Mammary epithelial cell (primary cell): ENCODE results near the gene SURF4.

ENCODE experiments used
- EZH2 ChIP-seq: IDR thresholded peaks from 2 replicates; pipeline ENCODE4 v1.6.1; 2012; ENCODE audit warnings: low read length, inconsistent platforms, borderline replicate concordance
- TF ChIP-seq, protein P1 (sequence below), 2 donors: IDR thresholded peaks in 1 of 2; conservative IDR thresholded peaks in 1 of 2; 2 replicates each; pipeline ENCODE4 v1.5.1; 2011 to 2012; ENCODE audit warnings: inconsistent platforms in 2 of 2, low read length in 2 of 2, mild to moderate bottlenecking in 2 of 2, control low read depth in 1 of 2, low read depth in 1 of 2; ENCODE audit not compliant: insufficient read depth in 1 of 2; ENCODE audit errors: extremely low read depth in 1 of 2

GRCh38 chr9:133394687-133395271 is 18.9 kb upstream of the SURF4 start:
- TF ChIP-seq, protein P1, sequence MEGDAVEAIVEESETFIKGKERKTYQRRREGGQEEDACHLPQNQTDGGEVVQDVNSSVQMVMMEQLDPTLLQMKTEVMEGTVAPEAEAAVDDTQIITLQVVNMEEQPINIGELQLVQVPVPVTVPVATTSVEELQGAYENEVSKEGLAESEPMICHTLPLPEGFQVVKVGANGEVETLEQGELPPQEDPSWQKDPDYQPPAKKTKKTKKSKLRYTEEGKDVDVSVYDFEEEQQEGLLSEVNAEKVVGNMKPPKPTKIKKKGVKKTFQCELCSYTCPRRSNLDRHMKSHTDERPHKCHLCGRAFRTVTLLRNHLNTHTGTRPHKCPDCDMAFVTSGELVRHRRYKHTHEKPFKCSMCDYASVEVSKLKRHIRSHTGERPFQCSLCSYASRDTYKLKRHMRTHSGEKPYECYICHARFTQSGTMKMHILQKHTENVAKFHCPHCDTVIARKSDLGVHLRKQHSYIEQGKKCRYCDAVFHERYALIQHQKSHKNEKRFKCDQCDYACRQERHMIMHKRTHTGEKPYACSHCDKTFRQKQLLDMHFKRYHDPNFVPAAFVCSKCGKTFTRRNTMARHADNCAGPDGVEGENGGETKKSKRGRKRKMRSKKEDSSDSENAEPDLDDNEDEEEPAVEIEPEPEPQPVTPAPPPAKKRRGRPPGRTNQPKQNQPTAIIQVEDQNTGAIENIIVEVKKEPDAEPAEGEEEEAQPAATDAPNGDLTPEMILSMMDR (conservative IDR thresholded peaks at IDR 0.05 in 1 of 2, IDR thresholded peaks at IDR 0.05 in 1 of 2; ENCODE audit: extremely low read depth in 1 of 2, insufficient read depth in 1 of 2, low read depth in 1 of 2, low read length in 2 of 2): no peak
- no peak for TF ChIP-seq EZH2
